ENCODE results near the gene HSD3B7.

DNA sequence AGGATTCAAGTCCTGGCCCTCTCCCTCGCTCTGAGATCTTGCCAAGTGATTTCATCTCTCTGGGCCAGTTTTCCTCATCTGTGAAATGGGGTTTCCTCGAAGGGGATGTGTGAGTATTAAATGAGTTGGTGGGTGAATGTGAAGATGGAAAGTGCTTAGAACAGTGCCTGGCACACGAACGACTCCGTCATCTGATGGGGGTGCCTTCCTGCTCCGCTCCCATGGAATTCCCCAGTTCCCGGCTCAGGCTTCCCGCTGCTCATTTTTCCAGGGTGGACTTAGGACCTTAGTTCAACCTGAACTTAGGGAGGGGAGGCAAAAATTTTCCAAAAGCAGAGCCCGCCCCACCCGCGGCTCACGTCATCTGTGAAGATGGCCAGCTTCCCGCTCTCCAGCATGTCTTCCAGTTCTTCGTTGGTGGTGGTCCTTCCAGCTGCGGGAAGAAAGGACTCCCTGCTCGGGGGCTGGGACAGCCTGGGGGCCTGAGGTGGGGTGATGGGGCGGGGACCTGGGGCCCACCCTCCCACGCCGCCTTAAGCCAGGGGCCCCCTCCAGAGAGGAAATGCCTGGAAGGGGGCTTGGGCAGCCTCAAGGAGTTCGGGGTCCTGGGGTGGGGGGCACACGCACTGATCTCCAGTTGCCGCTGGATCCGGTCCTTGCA, 11.4 kb downstream of the HSD3B7 start:
- TF ChIP-seq, protein P1, sequence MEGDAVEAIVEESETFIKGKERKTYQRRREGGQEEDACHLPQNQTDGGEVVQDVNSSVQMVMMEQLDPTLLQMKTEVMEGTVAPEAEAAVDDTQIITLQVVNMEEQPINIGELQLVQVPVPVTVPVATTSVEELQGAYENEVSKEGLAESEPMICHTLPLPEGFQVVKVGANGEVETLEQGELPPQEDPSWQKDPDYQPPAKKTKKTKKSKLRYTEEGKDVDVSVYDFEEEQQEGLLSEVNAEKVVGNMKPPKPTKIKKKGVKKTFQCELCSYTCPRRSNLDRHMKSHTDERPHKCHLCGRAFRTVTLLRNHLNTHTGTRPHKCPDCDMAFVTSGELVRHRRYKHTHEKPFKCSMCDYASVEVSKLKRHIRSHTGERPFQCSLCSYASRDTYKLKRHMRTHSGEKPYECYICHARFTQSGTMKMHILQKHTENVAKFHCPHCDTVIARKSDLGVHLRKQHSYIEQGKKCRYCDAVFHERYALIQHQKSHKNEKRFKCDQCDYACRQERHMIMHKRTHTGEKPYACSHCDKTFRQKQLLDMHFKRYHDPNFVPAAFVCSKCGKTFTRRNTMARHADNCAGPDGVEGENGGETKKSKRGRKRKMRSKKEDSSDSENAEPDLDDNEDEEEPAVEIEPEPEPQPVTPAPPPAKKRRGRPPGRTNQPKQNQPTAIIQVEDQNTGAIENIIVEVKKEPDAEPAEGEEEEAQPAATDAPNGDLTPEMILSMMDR (IDR thresholded peaks at IDR 0.05; ENCODE audit: low read length) = no peak
- TF ChIP-seq EZH2 (IDR thresholded peaks at IDR 0.05; ENCODE audit: borderline replicate concordance, low read length) = no peak
